Stimulated activated CD8-positive, alpha-beta memory T cell treated with anti-CD3 and anti-CD28 coated beads, Interleukin-4, amount 100 ng/mL, for 4 hours (primary cell): ENCODE results near the gene NDUFA11.

Source experiments
- DNase-seq, 2 donors: peaks; one replicate each; pipeline ENCODE4 v3.0.0-alpha.2; 2020; ENCODE audit warnings: low read depth in 2 of 2, low spot score in 1 of 2

NDUFA11 gene

DNA sequence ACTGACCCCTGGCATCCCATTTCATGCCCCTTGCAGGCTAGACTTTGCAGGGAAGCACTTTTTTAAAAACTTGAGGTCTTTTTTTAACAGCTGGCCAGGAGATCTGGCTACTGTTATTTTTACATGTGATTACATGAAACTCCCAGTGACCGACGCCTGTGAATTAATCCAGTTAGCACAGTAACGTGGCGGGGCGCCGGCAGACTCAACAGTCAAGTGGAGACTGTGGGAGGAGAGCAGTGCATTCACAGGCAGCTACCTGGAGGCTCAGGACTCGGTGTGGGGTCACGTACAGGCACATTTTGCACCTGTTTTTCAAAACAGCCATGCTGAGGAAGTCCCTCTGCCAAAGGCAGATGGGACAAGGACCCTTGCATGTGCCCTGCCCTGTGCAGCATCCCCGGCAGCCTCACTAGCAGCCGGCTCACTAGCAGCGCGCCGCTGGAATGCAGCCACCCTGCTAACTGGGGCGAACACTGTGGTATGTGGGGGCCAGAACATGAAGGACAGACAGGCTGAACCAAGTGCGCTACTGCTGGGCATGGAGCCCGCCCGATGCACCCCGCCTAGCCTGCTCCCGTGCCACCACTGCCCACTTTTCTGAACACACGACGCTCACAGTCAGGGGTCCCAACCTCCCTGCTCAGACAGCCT lies 29.1 kb upstream of the NDUFA11 start:
- no peak for DNase-seq

GRCh38 chr19:5932146-5932545 lies 28.6 kb upstream of the NDUFA11 start:
- DNase-seq: no peak

DNA sequence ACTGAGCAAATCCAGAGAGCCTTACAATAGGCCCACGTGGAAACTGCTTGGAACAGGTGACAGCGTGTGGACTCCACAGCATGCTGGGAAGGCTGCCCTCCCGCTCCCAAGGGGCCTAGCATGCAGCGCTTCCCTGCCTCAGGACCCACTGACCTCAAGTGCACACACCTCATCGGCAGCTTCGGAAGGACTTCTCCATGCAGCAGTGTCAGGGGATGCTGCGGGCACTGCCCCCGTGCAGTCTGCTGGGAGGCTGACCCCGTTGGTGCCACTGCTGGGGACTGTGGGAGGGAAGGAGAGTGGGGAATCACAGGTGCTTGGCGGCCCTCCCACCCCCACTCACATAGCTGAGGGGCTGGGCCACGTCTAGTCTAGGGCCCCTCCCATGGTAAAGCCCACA lies 27.7 kb upstream of the NDUFA11 start:
- DNase-seq: no peak

- DNase-seq: no peak
Observed at GRCh38 chr19:5929625-5930024, 26.0 kb upstream of the NDUFA11 start.

DNA sequence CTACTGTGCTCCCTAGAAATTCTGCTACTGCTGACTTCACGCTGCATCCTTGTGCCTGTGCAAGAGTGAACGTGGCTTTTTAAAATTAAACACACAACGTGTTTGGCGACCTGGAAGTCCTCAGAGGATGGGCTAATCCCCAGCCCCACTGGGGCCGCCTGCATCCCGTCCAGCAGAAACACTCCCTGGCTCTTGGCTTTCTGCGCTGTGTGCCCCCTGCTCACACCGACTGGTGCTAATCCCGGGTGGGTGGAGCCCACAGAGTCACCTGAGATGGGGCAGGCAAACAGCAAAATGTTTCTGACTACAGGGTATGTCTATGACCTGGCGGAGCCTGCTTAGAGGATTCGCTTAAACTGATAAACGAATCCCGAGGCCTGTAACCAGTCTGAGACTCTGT lies 25.6 kb upstream of the NDUFA11 start:
- no peak for DNase-seq

DNA sequence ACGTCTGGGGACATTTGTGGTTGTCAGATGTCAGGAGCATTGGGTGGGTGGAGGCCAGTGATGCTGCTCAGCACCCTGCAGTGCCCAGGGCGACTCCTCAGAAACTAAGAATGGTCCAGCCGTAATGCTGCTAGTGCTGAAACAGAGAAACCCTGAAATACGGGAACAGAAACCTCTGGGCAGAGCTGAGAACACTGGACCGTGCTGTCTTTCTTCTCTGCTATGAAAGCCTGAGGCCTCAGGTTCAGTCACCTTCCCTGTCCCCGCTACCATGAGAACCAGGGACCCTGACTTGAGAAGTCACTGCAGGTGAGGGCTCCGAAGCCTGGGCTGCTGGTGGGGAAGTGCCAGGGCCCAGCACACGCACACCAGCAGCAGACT lies 23.8 kb upstream of the NDUFA11 start:
- no peak for DNase-seq

- DNase-seq: no peak
Observed at GRCh38 chr19:5926641-5927440, 23.3 kb upstream of the NDUFA11 start.

DNA sequence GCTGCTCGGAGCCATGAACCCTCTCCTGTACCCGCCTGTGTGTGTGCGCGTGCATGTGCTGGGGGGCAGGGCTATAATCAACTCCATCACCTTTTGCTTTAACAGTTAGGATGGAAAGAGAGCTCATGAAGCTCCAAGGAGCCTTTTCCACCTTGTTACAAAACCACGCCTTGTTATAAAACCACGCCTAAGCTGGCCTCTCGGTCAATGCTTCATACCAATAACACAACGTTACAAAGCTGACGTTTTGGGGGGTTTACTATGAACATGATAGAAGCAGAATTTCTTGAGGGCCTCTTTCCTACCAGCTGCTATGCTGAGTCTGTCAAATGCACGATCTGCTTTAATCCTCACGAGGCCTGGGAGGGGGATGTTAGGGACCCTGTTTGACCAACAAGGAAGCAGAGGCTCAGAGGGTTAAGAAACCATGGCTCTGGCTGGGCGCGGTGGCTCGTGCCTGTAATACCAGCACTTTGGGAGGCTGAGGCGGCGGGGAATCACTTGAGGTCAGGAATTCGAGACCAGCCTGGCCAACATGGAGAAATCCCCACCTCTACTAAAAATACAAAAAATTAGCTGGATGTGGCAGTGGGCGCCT lies 22.3 kb upstream of the NDUFA11 start:
- DNase-seq: no peak

GRCh38 chr19:5923356-5923755 lies 19.8 kb upstream of the NDUFA11 start:
- no peak for DNase-seq

- DNase-seq: no peak
Observed at GRCh38 chr19:5922161-5922545, 18.6 kb upstream of the NDUFA11 start.

DNA sequence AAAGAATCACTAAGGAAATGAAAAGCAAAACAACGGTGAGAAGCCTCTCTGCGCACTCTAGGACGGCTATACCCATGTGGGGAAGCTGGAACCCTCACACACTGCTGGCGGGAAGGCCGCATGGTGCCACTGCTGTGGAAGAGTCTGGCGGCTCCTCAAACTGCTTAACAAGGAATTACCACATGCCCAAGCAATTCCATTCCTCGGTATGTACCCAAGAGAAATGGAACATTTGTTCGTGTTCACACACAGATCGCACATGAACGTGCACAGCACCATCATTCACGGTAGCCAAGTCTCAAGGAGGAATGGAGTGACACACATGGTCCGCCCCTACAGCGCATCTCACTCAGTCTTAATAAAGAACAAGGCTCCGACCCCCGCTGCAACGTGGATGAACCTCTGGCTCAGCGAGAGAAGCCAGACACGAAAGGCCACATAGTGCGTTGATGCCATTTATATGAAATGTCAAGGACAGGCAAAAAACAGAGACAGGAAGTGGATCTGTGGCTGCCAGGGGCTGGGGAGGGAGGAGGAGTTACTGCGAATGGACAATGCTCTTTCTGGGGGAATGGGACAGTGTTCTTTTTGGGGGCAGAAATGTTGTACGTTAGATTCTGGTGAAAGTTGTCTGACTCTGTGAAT lies 18.0 kb upstream of the NDUFA11 start:
- no peak for DNase-seq

GRCh38 chr19:5918463-5919079 lies 15.0 kb upstream of the NDUFA11 start:
- DNase-seq: no peak

- no peak for DNase-seq
Observed at GRCh38 chr19:5917431-5918107, 14.0 kb upstream of the NDUFA11 start.

GRCh38 chr19:5916181-5916708 lies 12.7 kb upstream of the NDUFA11 start:
- DNase-seq: no peak

DNA sequence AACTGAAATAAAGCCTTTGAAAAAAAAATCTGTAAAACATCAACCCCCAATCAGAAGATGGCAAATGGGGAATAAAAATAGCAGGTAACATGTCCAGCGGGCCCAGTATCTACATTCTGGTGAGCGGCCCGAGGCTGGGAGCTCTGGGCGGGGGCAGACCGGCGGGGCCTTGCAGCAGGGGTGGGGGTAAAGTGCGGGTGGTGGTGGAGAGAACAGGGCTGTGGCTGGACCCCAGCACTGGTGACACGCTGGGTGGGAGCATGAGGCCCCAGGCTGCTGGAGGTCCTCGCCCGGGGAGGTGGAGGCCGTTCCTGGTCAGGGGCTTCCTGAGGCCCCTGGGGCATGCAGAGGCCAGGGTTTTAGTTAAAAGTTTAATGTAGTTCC lies 12.2 kb upstream of the NDUFA11 start:
- no peak for DNase-seq

DNA sequence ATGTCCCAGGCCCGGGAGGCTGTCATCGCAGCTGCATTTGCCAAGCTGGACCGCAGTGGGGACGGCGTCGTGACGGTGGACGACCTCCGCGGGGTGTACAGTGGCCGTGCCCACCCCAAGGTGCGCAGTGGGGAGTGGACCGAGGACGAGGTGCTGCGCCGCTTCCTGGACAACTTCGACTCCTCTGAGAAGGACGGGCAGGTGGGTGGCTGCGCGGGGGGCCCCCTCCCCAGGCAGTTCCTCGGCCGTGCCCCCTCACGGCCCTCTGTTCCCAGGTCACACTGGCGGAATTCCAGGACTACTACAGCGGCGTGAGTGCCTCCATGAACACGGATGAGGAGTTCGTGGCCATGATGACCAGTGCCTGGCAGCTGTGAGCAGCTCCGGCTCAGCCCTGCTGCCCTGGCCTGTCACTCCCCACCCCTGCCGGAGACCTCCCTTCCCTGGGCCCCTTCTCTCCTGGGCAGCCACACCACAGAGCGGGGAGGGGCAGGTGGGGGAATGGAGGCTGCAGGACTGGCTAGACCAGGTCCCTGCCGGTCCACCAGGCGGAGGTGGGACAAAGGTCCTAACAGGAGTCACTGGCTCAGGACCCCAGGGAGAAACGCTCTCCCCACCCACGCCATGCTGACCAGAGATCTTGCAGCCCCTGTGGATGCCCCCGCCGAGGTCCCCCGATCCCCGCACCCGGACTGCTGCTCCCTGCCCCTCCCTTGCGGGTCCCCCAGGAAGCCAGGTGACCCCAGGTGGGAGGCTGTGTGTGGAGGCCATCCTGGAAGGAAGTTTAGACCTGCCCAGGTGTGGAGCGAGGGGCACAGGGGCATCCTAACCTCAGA lies 11.6 kb upstream of the NDUFA11 start:
- no peak for DNase-seq

DNA sequence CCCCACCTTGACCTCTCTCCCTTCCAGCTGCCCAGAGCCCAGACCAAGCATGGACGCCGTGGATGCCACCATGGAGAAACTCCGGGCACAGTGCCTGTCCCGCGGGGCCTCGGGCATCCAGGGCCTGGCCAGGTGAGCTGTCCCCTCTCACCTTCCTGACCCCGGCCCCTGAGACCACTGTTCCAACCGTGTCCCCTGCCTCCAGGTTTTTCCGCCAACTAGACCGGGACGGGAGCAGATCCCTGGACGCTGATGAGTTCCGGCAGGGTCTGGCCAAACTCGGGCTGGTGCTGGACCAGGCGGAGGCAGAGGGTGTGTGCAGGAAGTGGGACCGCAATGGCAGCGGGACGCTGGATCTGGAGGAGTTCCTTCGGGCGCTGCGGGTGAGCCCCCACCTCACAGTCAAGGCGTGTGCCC lies 10.8 kb upstream of the NDUFA11 start:
- DNase-seq: no peak

DNA sequence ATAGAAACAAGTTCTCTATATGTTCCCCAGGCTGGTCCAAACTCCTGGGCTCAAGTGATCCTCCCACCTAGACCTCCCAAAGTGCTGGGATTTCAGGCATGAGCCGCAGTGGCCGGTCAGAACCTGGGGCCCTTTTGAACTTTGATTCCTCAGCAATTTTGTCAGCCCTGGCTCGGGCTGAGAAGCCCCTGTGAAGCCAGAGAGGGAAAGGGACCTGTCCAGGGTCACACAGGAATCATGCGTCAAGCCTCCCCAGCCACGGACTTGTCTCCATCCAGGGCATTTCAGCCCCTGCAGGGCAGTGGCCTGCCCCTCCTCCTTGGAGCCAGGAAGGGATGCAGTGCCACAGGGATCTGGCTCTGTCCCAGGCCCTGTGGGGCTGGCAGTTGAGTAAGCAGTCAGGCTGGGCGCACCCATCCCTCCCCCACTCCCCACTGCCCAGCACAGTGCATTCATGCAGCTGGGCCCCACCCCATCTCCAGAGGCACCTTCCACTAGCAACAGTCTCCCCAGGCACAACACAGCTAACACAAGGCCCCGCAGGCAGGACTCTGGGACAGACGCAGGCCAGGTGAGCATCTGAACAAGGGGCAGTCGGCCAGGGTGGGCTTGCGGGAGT lies 10.3 kb upstream of the NDUFA11 start, which contains the start of gene CAPS:
Gene CAPS (plus strand): TSS at position 516 of the 619 bp plus-strand sequence. CDS start 153 bp downstream, outside the sequence.
- no peak for DNase-seq

GRCh38 chr19:5911366-5911765 lies 7.8 kb upstream of the NDUFA11 start:
- no peak for DNase-seq

DNA sequence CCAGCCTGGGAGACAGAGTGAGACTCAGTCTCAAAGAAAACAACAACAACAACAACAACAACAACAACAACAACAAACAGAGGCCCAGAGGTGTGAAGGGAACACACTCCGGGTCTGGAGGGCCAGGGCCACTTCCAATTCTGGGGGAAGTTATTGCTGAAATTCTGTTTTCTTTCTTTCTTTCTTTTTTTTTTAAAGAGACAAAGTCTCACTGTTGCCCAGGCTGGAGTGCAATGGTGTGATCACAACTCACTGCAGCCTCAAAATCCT lies 7.0 kb upstream of the NDUFA11 start:
- no peak for DNase-seq
